Omental fat pad (tissue), 4 donors: ENCODE results near the gene MACROD1. TPM values are rescaled to one million over a fixed set of nuclear protein-coding genes. Genes with fewer than 3 reads are reported as not detected.

Source experiments
- ATAC-seq: fragments of 150-250 bp; one replicate; pipeline ENCODE4 v1.9.1; 2016; ENCODE audit warnings: mild to moderate bottlenecking, moderate library complexity; ENCODE audit not compliant: low FRiP score
- DNase-seq: peaks from one replicate; pipeline ENCODE4 v3.0.0-alpha.2; 2019; ENCODE audit warnings: low spot score
- total RNA-seq, 4 donors: library from RNA; depleted of rRNA; stranded (reverse); fragments of >200 nt; gene quantifications; one replicate each; pipeline ENCODE4 v1.1.0, GENCODE V29; 2016
- TF ChIP-seq, protein P1 (sequence below), 3 donors: fragments of 450-650 bp; IDR thresholded peaks; one replicate each; pipeline ENCODE4 v1.5.1; 2016 to 2017; ENCODE audit warnings: antibody characterized with exemption in 3 of 3, mild to moderate bottlenecking in 3 of 3, moderate library complexity in 2 of 3

MACROD1 gene
- total RNA-seq, 4 donors from 2014 or later, result 13.8 to 40.9 (median 26.2) TPM

GRCh38 chr11:64086258-64087123, 79.4 kb downstream of the MACROD1 start:
- TF ChIP-seq, protein P1, sequence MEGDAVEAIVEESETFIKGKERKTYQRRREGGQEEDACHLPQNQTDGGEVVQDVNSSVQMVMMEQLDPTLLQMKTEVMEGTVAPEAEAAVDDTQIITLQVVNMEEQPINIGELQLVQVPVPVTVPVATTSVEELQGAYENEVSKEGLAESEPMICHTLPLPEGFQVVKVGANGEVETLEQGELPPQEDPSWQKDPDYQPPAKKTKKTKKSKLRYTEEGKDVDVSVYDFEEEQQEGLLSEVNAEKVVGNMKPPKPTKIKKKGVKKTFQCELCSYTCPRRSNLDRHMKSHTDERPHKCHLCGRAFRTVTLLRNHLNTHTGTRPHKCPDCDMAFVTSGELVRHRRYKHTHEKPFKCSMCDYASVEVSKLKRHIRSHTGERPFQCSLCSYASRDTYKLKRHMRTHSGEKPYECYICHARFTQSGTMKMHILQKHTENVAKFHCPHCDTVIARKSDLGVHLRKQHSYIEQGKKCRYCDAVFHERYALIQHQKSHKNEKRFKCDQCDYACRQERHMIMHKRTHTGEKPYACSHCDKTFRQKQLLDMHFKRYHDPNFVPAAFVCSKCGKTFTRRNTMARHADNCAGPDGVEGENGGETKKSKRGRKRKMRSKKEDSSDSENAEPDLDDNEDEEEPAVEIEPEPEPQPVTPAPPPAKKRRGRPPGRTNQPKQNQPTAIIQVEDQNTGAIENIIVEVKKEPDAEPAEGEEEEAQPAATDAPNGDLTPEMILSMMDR (IDR thresholded peaks at IDR 0.05), result no peak
- ATAC-seq (no peak), DNase-seq (no peak)

DNA sequence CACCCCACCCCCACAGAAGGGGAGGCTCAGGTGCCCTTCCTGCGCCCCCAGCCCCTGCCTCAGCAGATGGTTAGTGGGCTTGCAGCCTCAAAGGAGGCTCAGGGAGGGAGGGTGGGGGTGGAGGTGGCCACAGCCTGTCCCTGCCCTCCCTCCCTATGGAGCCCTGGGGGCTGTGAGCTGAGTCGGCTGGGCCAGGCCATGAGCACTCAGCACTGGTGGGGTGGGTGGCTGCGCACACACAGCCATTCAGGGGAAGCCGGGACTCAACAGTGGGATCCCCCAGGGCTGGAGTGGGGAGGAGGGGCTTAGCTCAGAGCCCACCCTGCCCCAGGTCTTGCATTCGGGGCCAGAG, 80.0 kb downstream of the MACROD1 start:
- DNase-seq, result no peak
- TF ChIP-seq, protein P1 (IDR thresholded peaks at IDR 0.05), result no peak
- ATAC-seq, result no peak

DNA sequence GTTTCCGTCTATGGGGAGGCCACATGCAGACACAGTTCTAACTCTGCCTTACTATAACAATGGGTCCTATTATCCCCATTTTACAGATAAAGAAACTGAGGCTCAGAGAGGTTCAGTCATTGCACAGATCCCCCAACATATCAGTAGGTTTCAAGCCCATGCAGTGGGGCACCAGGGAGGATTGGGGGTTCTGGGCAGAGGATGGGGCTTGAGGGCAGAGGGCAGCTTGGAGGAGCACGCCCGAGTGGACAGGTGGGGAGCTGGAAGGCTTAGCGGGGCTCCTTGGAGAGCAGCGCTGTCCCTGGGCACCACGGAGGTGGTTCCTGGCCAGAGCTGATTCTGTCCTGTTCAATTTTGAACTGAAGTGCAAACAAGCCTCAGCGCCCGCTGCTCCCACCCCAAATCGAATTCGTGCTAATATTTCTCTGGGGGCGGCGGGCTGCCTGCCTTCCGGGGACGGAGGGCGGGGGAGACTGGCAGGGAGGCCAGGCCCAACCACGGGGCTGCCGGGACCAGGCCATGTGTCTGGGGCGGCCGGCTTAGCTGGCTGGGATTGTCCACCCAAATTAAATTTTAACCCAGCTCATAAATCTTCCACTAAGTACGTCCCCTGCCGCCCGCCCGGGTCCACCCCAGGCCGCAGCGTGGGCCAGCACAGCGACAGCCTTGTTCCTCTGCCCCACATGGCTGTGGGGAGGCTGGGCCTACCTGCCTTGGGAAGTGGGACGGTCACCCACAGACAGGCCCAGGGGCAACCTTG, 80.8 kb downstream of the MACROD1 start:
- no peak for ATAC-seq
- TF ChIP-seq, protein P1 (IDR thresholded peaks at IDR 0.05), result no peak
- no peak for DNase-seq

- TF ChIP-seq, protein P1 (IDR thresholded peaks at IDR 0.05), result no peak
- ATAC-seq (no peak), DNase-seq (no peak)
These were observed 81.6 kb downstream of the MACROD1 start for GRCh38 chr11:64084146-64084950.

- TF ChIP-seq, protein P1 (IDR thresholded peaks at IDR 0.05), result no peak
- no peak for DNase-seq
- ATAC-seq, result no peak
These were observed 82.4 kb downstream of the MACROD1 start for GRCh38 chr11:64083398-64084080.

GRCh38 chr11:64081745-64082442, 84.0 kb downstream of the MACROD1 start:
- no peak for ATAC-seq
- TF ChIP-seq, protein P1 (IDR thresholded peaks at IDR 0.05), result no peak
- no peak for DNase-seq
